H1 (cell line): ENCODE results near the gene PALM. TPM values are rescaled to one million over a fixed set of nuclear protein-coding genes. Genes with fewer than 3 reads are reported as not detected.

Experiments used
- CTCF ChIA-PET: fragments of 300-600 bp; sonication (Branson Sonifier 250); formaldehyde crosslinking; loops from one replicate; lab custom pipeline; 2021; ENCODE audit not compliant: partially characterized antibody; lab: Charles Lee
- POLR2A ChIA-PET: fragments of 300-600 bp; sonication (Branson Sonifier 250); formaldehyde crosslinking; loops from one replicate; lab custom pipeline; 2021; ENCODE audit warnings: inconsistent platforms; ENCODE audit not compliant: partially characterized antibody; lab: Charles Lee
- DNase-seq, 2 experiments: peaks; one replicate each; pipeline versions ENCODE4 v3.0.0 to v3.0.0-alpha.2; 2010 to 2022; ENCODE audit warnings: low spot score in 2 of 2, low read depth in 1 of 2, mixed read lengths in 1 of 2
- FAIRE-seq: peaks from 2 replicates; lab custom pipeline; 2011; peaks lifted over from hg19 to GRCh38; lab: Jason Lieb, UNC
- H2AFZ ChIP-seq: 2 replicates; pipeline ENCODE4 v1.8.1; 2012; ENCODE audit warnings: low read length, inconsistent platforms
- H2AK5ac ChIP-seq: 2 replicates; pipeline ENCODE4 v1.6.1; 2013; ENCODE audit warnings: low read depth, low read length
- H2BK120ac ChIP-seq: replicated peaks from 2 replicates; pipeline ENCODE3; 2013; ENCODE audit warnings: low read depth, low read length, inconsistent platforms
- H2BK12ac ChIP-seq: 2 replicates; pipeline ENCODE4 v1.6.1; 2013; ENCODE audit warnings: low read depth, low read length
- H2BK15ac ChIP-seq: 2 replicates; pipeline ENCODE4 v1.6.1; 2013; ENCODE audit warnings: low read length
- H2BK20ac ChIP-seq: 2 replicates; pipeline ENCODE4 v1.6.1; 2013; ENCODE audit warnings: low read length
- H2BK5ac ChIP-seq: 2 replicates; pipeline ENCODE4 v1.6.1; 2013; ENCODE audit warnings: low read depth, low read length
- H3K14ac ChIP-seq: 2 replicates; pipeline ENCODE4 v1.6.1; 2013; ENCODE audit warnings: inconsistent platforms; ENCODE audit not compliant: insufficient read length
- H3K18ac ChIP-seq: 2 replicates; pipeline ENCODE4 v1.6.1; 2013; ENCODE audit warnings: low read length; ENCODE audit errors: extremely low read depth
- H3K23ac ChIP-seq: 2 replicates; pipeline ENCODE4 v1.6.1; 2013; ENCODE audit warnings: inconsistent platforms; ENCODE audit not compliant: insufficient read length
- H3K23me2 ChIP-seq: 2 replicates; pipeline ENCODE4 v1.6.1; 2013; ENCODE audit warnings: low read depth, low read length
- H3K27ac ChIP-seq: 2 replicates; pipeline ENCODE4 v1.6.1; 2011; ENCODE audit warnings: low read depth, low read length, inconsistent platforms
- H3K27me3 ChIP-seq, 4 experiments: replicated peaks in 1 of 4; 1 replicate in 1 of 4; 2 replicates in 3 of 4; pipeline versions ENCODE4 v1.6.1 to v1.8.1; 2011 to 2013; ENCODE audit warnings: low read length in 3 of 4, mild to moderate bottlenecking in 3 of 4, inconsistent platforms in 2 of 4, mixed read lengths in 2 of 4, moderate library complexity in 1 of 4; ENCODE audit not compliant: control insufficient read depth in 3 of 4, insufficient read depth in 3 of 4; ENCODE audit errors: extremely low read depth in 1 of 4
- H3K36me3 ChIP-seq, 4 experiments: 2 replicates each; pipeline versions ENCODE4 v1.6.1 to v1.8.1; 2011 to 2013; ENCODE audit warnings: mild to moderate bottlenecking in 4 of 4, low read length in 3 of 4, moderate library complexity in 2 of 4, control low read depth in 1 of 4, inconsistent platforms in 1 of 4; ENCODE audit not compliant: insufficient read depth in 4 of 4, control insufficient read depth in 2 of 4
- H3K4ac ChIP-seq: replicated peaks from 2 replicates; pipeline ENCODE3; 2013; ENCODE audit warnings: low read length, low read depth, mixed read lengths, inconsistent platforms; ENCODE audit not compliant: insufficient read length
- H3K4me1 ChIP-seq, 4 experiments: replicated peaks in 1 of 4; 1 replicate in 1 of 4; 2 replicates in 3 of 4; pipeline versions ENCODE4 v1.6.1 to v1.8.1; 2011 to 2013; ENCODE audit warnings: low read length in 3 of 4, inconsistent platforms in 2 of 4, mixed read lengths in 1 of 4; ENCODE audit not compliant: insufficient read depth in 4 of 4, control insufficient read depth in 3 of 4
- H3K4me2 ChIP-seq, 2 experiments: 2 replicates each; pipeline versions ENCODE4 v1.6.1 to v1.8.1; 2011 to 2013; ENCODE audit warnings: low read depth in 2 of 2, low read length in 2 of 2, control low read depth in 1 of 2, inconsistent platforms in 1 of 2, mild to moderate bottlenecking in 1 of 2; ENCODE audit not compliant: insufficient read depth in 1 of 2
- H3K4me3 ChIP-seq, 4 experiments: fragments of 200-600, 300-600 bp in 1 of 4; sonication (generic), shearing (Covaris generic), sonication (Bioruptor Twin) in 1 of 4; 2 replicates each; pipeline versions ENCODE4 v1.5.1 to v1.8.1; 2011 to 2016; ENCODE audit warnings: low read length in 4 of 4, low read depth in 3 of 4, control low read depth in 2 of 4, inconsistent platforms in 2 of 4, mild to moderate bottlenecking in 2 of 4, mixed read lengths in 1 of 4, moderate library complexity in 1 of 4; ENCODE audit not compliant: insufficient read depth in 2 of 4; ENCODE audit errors: extremely low read depth in 1 of 4
- H3K56ac ChIP-seq: replicated peaks from 2 replicates; pipeline ENCODE3; 2013; ENCODE audit warnings: low read depth, mild to moderate bottlenecking, mixed read lengths, low read length, inconsistent platforms; ENCODE audit not compliant: insufficient read length
- H3K79me1 ChIP-seq: 2 replicates; pipeline ENCODE4 v1.6.1; 2013; ENCODE audit warnings: low read depth, low read length, control low read depth
- H3K79me2 ChIP-seq, 2 experiments: 2 replicates each; pipeline versions ENCODE4 v1.6.1 to v1.8.1; 2012 to 2013; ENCODE audit warnings: low read length in 2 of 2, mild to moderate bottlenecking in 2 of 2, inconsistent platforms in 1 of 2; ENCODE audit not compliant: insufficient read depth in 2 of 2, control insufficient read depth in 1 of 2
- H3K9ac ChIP-seq, 4 experiments: replicated peaks in 1 of 4; 1 replicate in 1 of 4; 2 replicates in 3 of 4; pipeline versions ENCODE4 v1.6.1 to v1.8.1; 2011 to 2013; ENCODE audit warnings: low read depth in 3 of 4, low read length in 3 of 4, control low read depth in 2 of 4, mild to moderate bottlenecking in 2 of 4, moderate library complexity in 2 of 4, inconsistent platforms in 1 of 4; ENCODE audit errors: extremely low read depth in 1 of 4
- H3K9me3 ChIP-seq, 2 experiments: 2 replicates each; pipeline versions ENCODE4 v1.6.1 to v1.8.1; 2012 to 2013; ENCODE audit warnings: mild to moderate bottlenecking in 2 of 2, moderate library complexity in 2 of 2, control low read depth in 1 of 2, inconsistent platforms in 1 of 2, low read depth in 1 of 2, low read length in 1 of 2, mixed read lengths in 1 of 2; ENCODE audit not compliant: insufficient read depth in 2 of 2
- H4K20me1 ChIP-seq, 2 experiments: replicated peaks in 1 of 2; 2 replicates each; pipeline versions ENCODE3 to v1.8.1; 2011 to 2013; ENCODE audit warnings: inconsistent platforms in 2 of 2, low read length in 2 of 2, mild to moderate bottlenecking in 1 of 2; ENCODE audit not compliant: insufficient read depth in 2 of 2, control insufficient read depth in 1 of 2
- H4K5ac ChIP-seq: 2 replicates; pipeline ENCODE4 v1.6.1; 2013; ENCODE audit warnings: low read length, low read depth, mixed read lengths, inconsistent platforms; ENCODE audit not compliant: insufficient read length
- H4K8ac ChIP-seq: 2 replicates; pipeline ENCODE4 v1.8.0; 2013; ENCODE audit warnings: mild to moderate bottlenecking, moderate library complexity, low read length, inconsistent platforms; ENCODE audit not compliant: insufficient read depth; ENCODE audit errors: extremely low read depth
- H4K91ac ChIP-seq: replicated peaks from 2 replicates; pipeline ENCODE3; 2013; ENCODE audit warnings: low read length, mixed read lengths, inconsistent platforms; ENCODE audit not compliant: insufficient read length
- CHD1 ChIP-seq: IDR thresholded peaks from 2 replicates; pipeline ENCODE4 v1.6.1; 2012; ENCODE audit warnings: low read depth, low read length, improper control_type of control experiment
- WGBS, 2 experiments: shearing (Covaris generic) in 1 of 2; methylation state at CpG; one replicate each; pipeline versions ENCODE4 v1.1.6 to v1.1.7; 2013 to 2015; ENCODE audit warnings: low lambda C conversion rate in 2 of 2, mixed read lengths in 2 of 2, inconsistent platforms in 1 of 2, low coverage in 1 of 2, missing lambda C conversion rate in 1 of 2; ENCODE audit not compliant: insufficient replicate concordance in 2 of 2, insufficient coverage in 1 of 2, insufficient read length in 1 of 2; ENCODE audit errors: extremely low coverage in 1 of 2, missing lambda C conversion rate in 1 of 2; 5-methylcytosine and 5-hydroxymethylcytosine counted together
- polyA plus RNA-seq, 7 experiments: library from polyadenylated mRNA; depleted of rRNA in 3 of 7; stranded (reverse) in 5 of 7; unstranded in 2 of 7; fragments of >200 nt in 5 of 7; fragments of 200-250 nt in 2 of 7; gene quantifications; 1 replicate in 5 of 7; 2 replicates in 1 of 7; 4 replicates in 1 of 7; pipeline versions ENCODE4 v1.2.1 to v1.2.3, GENCODE V29; 2011 to 2013; ENCODE audit warnings: missing spikeins in 2 of 7, mixed read lengths in 2 of 7
- total RNA-seq: library from RNA; stranded (reverse); fragmentation: NEBNext Ultra II Directional; extraction: Animal tissue kit (Norgen Biotek cat#: 25700); gene quantifications from 2 replicates; pipeline ENCODE4 v1.2.1, GENCODE V29; 2021

PALM gene
- total and polyA plus RNA-seq, 2 of the 8 experiments (the other 6 are each of a cell fraction or from before 2014, with no cell fraction given) = 5.7 to 16.5 TPM

GRCh38 chr19:725461-726089 lies 16.8 kb downstream of the PALM start:
- H3K4ac ChIP-seq = no peak overlapping the region
- no peaks in the 10 kb centered on the region; a peak in 1 of 8 replicates for H3K36me3 ChIP-seq
- H2BK20ac ChIP-seq = no peak overlapping the region
- H2BK5ac ChIP-seq = no peak overlapping the region
- H3K4me3 ChIP-seq = no peak overlapping the region
- no peaks in the 10 kb centered on the region for H3K4me1 ChIP-seq
- no peak overlapping the region for H2BK120ac ChIP-seq
- H3K27ac ChIP-seq = no peak overlapping the region
- no peak overlapping the region for H2AK5ac ChIP-seq
- CTCF ChIA-PET = interaction anchor here (1.2 to 3.7 kb wide), 2 partner anchors 9 to 12 kb away, joined by 3 to 9 read pairs; no protein-coding TSS in a partner anchor
- H2BK12ac ChIP-seq = no peak overlapping the region
- POLR2A ChIA-PET = interaction anchor here (1.2 kb wide), 1 partner anchor 21 kb away, joined by 3 read pairs; no protein-coding TSS in a partner anchor
- DNase-seq (no peak), FAIRE-seq (no peak)
- no peak overlapping the region for H2BK15ac ChIP-seq
- no peaks in the 10 kb centered on the region for H3K79me2 ChIP-seq
- TF ChIP-seq CHD1 = no peak
- H3K56ac ChIP-seq = no peak overlapping the region
- H4K91ac ChIP-seq = no peak overlapping the region
- H2AFZ ChIP-seq = no peak overlapping the region
- H4K20me1 ChIP-seq = peaks cover 0 to 3% of the 10 kb centered on the region in 2 experiments
- WGBS, 2 experiments = 88% methylated on average over 13 of the region's 13 CpGs; no CpG with 5 or more reads in 1 of the 2 experiments
- H3K9ac ChIP-seq = no peak overlapping the region
- no peaks in the 10 kb centered on the region for H3K23me2 ChIP-seq
- no peak overlapping the region for H4K5ac ChIP-seq
- H3K18ac ChIP-seq = no peak overlapping the region
- H3K79me1 ChIP-seq = no peaks in the 10 kb centered on the region; the same call in 1 of the 2 replicates
- no peak overlapping the region for H3K4me2 ChIP-seq
- no peak overlapping the region for H3K23ac ChIP-seq
- no peaks in the 10 kb centered on the region for H3K27me3 ChIP-seq
- no peak overlapping the region for H3K14ac ChIP-seq
- no peak overlapping the region for H4K8ac ChIP-seq
- no peaks in the 10 kb centered on the region for H3K9me3 ChIP-seq
